Activated CD8-positive, alpha-beta memory T cell treated with anti-CD3 and anti-CD28 coated beads for 48 hours (primary cell): ENCODE results near the gene KIF12.
"Not testable (repeated sequence)": the region's sequence is repeated elsewhere in the genome, so short reads cannot be mapped to it uniquely, and the experiment has no call there.

Experiments
- DNase-seq, 3 experiments: peaks; one replicate each; pipeline ENCODE4 v3.0.0-alpha.2; 2020; ENCODE audit warnings: low read depth in 2 of 3, low spot score in 2 of 3

The KIF12 gene

GRCh38 chr9:114098936-114099668 lies at the start of gene KIF12:
Gene KIF12 (minus strand): TSS chr9:114099292. CDS start chr9:114099276, 16 bp downstream.
- no peak for DNase-seq

DNA sequence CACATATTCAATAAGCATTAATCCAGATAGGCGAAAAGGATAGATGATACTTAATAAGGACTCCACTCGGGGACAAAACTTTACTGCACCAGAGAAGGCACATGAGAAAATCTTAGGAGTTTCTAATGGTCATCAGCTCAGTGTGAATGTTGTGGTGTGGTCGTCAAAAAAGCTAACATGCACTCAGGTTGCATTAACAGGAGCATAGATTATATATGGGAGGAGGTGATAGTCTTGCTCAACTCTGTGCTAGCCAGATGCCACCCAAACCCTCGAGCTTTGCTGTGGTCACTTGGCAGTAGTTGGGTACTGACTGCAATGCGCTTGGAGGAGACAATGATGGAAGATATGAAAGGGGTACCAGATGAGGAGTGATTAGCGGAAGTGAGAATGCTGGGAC lies 47.6 kb upstream of the KIF12 start:
- DNase-seq: no peak

GRCh38 chr9:114143234-114143633 lies 44.1 kb upstream of the KIF12 start:
- DNase-seq: no peak

GRCh38 chr9:114141553-114142402 lies 42.7 kb upstream of the KIF12 start:
- DNase-seq: no peak

DNA sequence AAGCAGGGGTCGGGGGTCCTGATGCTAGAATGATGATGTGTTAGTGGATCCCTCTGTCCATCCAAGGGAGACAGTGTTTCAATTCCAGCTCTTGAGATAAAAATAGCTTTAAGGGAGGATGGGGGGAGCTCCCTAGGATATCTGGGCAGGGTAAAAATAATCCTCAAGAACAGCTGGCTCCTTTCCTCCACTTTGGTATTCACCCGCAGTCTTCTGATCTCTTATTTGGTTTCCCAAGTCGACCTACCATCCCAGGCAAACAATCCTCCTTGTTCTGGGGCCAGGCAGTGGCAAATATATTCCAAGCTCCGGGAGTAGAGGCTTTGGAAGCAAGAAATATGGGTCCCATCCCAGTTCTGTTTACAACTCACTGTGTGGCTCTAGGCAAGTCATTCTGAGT lies 41.8 kb upstream of the KIF12 start:
- no peak for DNase-seq

GRCh38 chr9:114140401-114140800 lies 41.3 kb upstream of the KIF12 start:
- DNase-seq: no peak

DNA sequence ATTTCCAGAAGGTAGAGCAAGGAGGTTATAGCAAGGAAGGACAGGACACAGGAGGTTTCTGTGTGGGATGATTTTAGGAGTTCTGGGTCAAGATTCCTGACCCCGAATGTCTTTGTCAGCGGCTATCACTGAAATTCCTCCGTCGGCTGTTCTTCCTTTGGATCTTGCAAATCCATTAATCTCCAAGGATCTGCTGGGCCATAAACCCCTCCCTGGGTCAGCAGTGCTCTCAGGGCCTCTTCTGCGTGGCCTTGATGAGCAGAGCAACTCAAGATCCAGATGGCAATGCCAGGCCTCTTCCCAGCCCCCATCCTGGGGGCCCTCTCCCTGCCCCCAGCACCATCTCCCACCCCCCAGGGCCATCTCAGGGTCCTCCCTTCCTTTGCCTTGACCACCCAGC lies 40.0 kb upstream of the KIF12 start:
- no peak for DNase-seq

DNA sequence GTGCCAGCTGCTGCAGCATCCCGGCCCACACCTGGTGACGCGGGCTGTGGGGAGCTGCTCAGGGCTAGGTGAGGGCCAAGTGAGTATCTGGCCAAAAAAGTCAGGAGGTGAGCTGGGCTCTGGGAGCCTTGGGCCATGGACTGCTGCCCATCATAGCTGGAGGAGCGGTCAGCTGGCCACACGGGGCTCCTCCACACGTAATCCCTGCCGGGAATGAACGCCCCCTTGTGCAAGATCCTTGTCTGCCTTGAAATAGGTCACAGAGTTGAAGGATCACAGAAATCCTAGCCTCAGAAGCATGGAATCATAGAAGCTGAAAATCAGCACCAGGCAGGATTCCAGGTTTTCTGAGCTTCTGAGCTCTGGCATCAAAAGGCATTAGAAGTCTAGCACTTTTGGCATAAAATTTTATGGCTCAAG lies 39.5 kb upstream of the KIF12 start:
- no peak for DNase-seq

DNA sequence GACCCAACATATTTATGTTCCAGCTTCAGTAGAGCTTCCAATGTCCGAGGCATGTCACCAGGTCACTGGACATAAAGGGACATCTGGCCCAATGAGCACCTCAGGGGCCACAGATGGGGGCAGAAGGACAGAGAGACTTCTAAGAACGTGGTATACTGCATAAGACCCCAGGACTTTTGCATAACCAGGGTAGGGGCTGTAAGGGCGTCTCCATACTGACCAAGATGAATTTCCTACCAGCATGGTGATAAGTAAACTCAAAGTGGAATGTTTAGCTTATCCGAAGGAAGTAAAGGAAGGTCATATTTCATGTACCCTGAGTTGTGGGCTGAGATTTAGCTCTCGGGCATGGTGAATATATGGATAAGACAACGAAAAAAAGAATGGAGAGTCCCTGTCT lies 38.7 kb upstream of the KIF12 start:
- no peak for DNase-seq

GRCh38 chr9:114134827-114135396 lies 35.8 kb upstream of the KIF12 start:
- no peak for DNase-seq

DNA sequence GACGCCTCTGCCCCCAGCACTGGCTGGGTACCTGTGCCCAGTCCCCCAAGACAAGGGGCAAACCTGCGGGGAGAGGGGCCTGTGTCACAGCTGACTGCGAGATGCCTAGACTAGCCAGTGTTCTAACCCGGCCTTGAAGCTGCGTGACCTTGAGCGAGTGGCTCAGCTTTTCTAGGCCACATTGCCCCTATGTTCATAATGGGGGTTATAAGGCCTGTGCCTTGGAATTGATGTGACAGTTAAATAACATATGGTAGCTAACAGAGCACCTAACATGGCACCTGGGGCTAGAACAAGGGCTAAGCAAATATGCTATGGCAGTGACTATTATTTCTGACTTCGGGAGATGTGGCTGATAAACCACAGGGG lies 33.4 kb upstream of the KIF12 start:
- no peak for DNase-seq

DNA sequence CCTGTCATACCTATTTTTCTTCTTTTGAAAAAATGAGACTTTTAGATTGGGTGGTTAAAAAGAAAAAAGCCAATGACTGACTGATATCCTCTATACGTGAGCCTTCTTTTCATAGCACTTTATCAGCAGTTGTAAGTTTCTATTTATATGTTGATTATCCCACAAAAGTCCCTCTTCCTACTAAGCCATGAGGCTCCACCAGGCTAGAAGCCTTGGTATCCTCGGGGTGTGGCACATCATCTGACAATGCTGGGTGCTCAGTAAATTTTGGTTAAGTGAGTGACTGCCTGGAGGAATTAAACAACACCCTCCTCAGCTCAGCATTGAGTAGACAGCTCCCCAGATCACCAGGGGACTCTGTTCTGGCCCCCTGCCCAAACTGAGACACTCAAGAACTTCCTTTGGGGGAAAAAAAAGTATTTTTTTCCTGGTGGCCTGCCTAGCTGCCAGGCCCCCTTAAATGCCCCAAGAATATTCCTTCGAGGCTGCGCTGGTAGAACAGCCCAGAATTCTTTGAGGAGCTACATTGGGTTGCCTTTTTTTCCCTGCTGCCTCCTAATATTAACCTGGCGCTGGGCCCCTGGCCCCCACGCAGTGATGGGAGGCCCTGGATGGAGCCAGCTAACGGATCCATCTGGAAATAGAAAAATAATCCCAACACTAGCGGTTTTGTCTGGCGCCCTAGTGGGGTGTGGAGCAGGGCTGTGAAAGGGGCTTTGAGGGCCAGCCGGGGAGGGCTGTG lies 32.9 kb upstream of the KIF12 start:
- no peak for DNase-seq

- DNase-seq: no peak
Observed at GRCh38 chr9:114130624-114131277, 31.7 kb upstream of the KIF12 start.

DNA sequence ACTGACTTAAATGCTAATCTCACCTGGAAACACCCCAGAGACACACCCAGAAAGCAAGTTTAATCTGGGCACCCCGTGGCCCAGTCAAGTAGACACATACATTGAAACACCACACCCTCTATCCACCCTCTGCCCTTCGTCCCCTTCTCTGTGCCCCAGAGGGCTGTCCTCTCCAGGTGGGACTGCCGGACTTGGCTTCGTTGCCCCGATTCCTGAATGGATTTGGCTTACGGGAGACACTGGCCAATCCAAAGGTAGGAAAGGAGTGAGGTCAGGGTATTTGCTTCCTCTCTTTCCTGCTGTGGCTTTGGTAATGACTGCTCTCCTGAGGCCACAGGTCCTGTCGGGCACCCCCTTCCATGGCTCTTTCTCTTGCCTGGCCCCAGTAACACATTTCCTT lies 31.0 kb upstream of the KIF12 start:
- no peak for DNase-seq

GRCh38 chr9:114128759-114129158 lies 29.7 kb upstream of the KIF12 start:
- not testable (repeated sequence) for DNase-seq

DNA sequence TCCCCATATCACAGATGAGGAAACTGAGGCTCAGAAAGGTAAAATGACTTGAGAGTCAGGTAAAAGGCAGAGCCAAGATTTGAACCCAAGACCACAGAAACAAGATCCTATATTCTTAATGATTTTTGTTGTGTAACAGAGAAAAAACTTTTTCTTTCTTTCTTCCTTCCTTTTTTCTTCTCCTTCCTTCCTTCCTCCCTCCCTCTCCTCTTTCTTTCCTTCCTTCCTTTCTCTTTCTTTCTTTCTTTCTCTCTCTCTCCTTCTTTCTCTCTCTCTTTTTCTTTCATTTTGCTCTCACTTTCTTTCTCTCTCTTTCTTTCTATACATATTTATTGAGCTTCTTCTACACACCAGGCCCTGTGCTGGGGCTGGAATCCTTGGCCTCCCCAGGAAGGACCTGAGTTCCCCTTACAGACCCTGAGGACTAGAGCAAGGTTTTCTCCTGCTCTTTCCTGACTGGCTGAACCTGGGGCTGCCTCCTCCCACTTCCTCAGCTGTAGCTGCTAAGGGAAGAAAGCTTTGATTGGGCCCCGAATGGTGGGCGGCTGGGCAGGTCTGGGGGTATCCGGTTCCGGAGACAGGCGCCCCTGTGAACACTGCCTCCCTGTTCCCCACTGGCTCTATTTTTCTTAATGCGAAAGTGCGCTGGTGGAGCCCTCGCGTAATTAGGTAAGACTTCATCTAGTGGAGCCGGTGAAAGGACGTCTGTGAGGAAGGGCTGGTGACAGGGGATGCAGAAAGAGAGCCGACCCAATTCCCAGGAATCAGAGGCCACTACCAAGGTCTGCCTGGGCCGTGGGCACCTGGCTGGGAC lies 27.4 kb upstream of the KIF12 start:
- DNase-seq: no peak

GRCh38 chr9:114125476-114126013 lies 26.5 kb upstream of the KIF12 start:
- DNase-seq: no peak

DNA sequence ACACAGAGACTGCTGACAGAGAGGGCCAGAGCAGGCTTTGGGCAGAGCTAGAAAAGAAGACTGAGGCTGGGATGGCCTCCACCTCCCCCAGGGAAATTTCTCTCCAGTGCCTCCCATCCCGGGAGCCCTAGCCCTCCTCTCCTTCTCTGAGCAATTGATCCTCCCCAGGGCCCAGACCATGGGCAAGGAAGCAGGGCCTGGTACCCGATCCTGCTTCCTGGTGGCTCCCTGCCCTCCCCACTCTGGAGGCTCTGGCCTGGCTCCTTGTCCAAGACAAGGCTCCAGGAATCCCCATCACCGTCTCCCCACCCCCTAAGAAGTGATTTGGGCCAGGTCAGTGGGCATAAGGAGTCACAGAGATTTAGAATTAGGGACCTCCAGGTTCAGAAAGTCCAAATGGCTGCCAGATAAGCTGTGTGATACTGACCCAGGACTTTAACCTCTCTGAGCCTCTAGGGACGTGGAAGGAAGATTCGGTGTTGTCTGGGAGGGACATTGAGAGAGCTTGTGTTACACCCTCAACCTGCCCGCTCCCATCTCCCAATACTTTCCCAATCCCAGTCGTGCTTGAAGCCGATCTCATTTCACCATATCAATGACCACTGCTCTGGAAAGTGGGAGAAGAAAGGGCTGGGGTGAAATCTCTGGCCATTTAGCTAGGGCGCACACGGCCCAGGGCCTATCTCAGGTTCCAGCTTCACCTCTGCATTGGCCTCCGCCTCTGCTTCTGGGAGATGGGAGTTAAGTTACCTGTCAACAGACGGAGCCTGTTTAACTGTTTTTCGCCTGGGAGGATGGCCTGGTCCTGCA lies 25.8 kb upstream of the KIF12 start:
- no peak for DNase-seq

GRCh38 chr9:114124138-114124537 lies 25.0 kb upstream of the KIF12 start:
- no peak for DNase-seq
